Prostate gland (tissue), 2 donors: ENCODE measurements around the gene CYTIP. TPM values are rescaled to one million over a fixed set of nuclear protein-coding genes. Genes with fewer than 3 reads are reported as not detected.

Source experiments
- DNase-seq: peaks from one replicate; pipeline ENCODE4 v3.0.0-alpha.2; 2019; ENCODE audit warnings: low spot score
- H3K27ac ChIP-seq, 2 donors: fragments of 200-600 bp; sonication (generic); 2 replicates each; pipeline ENCODE4 v1.5.1; 2017 to 2019
- H3K27me3 ChIP-seq: fragments of 200-600 bp; sonication (generic); replicated peaks from 2 replicates; pipeline ENCODE4 v1.5.1; 2019; ENCODE audit not compliant: insufficient read depth
- H3K36me3 ChIP-seq, 2 donors: fragments of 200-600 bp; sonication (generic); 1 replicate in 1 of 2; 2 replicates in 1 of 2; pipeline versions ENCODE4 v1.5.1 to v1.8.1; 2017 to 2019
- H3K4me1 ChIP-seq: fragments of 200-600 bp; sonication (generic); replicated peaks from 2 replicates; pipeline ENCODE4 v1.5.1; 2019
- H3K4me3 ChIP-seq, 2 donors: fragments of 200-600 bp; sonication (generic); 2 replicates each; pipeline ENCODE4 v1.5.1; 2017 to 2019
- H3K9me3 ChIP-seq: fragments of 200-600 bp; sonication (generic); 2 replicates; pipeline ENCODE4 v1.5.1; 2017
- CTCF ChIP-seq, 4 experiments: fragments of 200-600 bp in 2 of 4; fragments of 450-650 bp in 2 of 4; sonication (generic) in 2 of 4; IDR thresholded peaks; 1 replicate in 3 of 4; 2 replicates in 1 of 4; pipeline ENCODE4 v1.5.1; 2016 to 2019; ENCODE audit warnings: antibody characterized with exemption in 4 of 4, mild to moderate bottlenecking in 2 of 4, moderate library complexity in 2 of 4
- POLR2A ChIP-seq: fragments of 450-650 bp; IDR thresholded peaks from one replicate; pipeline ENCODE4 v1.6.1; 2016; ENCODE audit warnings: antibody characterized with exemption, mild to moderate bottlenecking
- POLR2AphosphoS5 ChIP-seq: sonication (generic); formaldehyde crosslinking; IDR thresholded peaks from one replicate; pipeline ENCODE4 v1.6.1; 2017; ENCODE audit warnings: antibody characterized with exemption
- WGBS: methylation state at CpG from one replicate; pipeline ENCODE4 v1.1.5; 2018; 5-methylcytosine and 5-hydroxymethylcytosine counted together
- intact Hi-C: fragments of 100-400 bp; cut with DNase I; formaldehyde crosslinking; loops from one replicate; pipeline ENCODE4 v1.14.2; 2022
- total RNA-seq, 2 donors: library from RNA; depleted of rRNA; stranded (reverse); fragments of >200 nt; gene quantifications; one replicate each; pipeline ENCODE4 v1.1.0, GENCODE V29; 2016

Gene CYTIP
- total RNA-seq, 2 donors from 2014 or later = 3.3 to 7.4 TPM

GRCh38 chr2:157393348-157393747 lies 50.5 kb downstream of the CYTIP start:
- 73% methylated on average over 3 of the region's 3 CpGs for WGBS
- no peak for DNase-seq
- H3K9me3 ChIP-seq = no peaks in the 10 kb centered on the region
- TF ChIP-seq CTCF (IDR thresholded peaks at IDR 0.05) (no peak), POLR2A (no peak), POLR2AphosphoS5 (no peak)
- H3K27me3 ChIP-seq = no peaks in the 10 kb centered on the region
- H3K4me1 ChIP-seq = no peaks in the 10 kb centered on the region
- no peak overlapping the region for H3K4me3 ChIP-seq
- no peaks in the 10 kb centered on the region for H3K36me3 ChIP-seq
- H3K27ac ChIP-seq = no peak overlapping the region
- intact Hi-C loops = no loop called here

GRCh38 chr2:157388827-157389226 lies 55.1 kb downstream of the CYTIP start:
- no peak for DNase-seq
- Histone ChIP-seq H3K4me1 (no peaks in the 10 kb centered on the region), H3K9me3 (no peaks in the 10 kb centered on the region), H3K4me3 (no peak overlapping the region), H3K27me3 (no peaks in the 10 kb centered on the region), H3K36me3 (no peaks in the 10 kb centered on the region), H3K27ac (no peak overlapping the region)
- TF ChIP-seq POLR2A (no peak), CTCF (IDR thresholded peaks at IDR 0.05) (no peak), POLR2AphosphoS5 (no peak)
- intact Hi-C loops = no loop called here
- 81% methylated on average over 2 of the region's 2 CpGs for WGBS

DNA sequence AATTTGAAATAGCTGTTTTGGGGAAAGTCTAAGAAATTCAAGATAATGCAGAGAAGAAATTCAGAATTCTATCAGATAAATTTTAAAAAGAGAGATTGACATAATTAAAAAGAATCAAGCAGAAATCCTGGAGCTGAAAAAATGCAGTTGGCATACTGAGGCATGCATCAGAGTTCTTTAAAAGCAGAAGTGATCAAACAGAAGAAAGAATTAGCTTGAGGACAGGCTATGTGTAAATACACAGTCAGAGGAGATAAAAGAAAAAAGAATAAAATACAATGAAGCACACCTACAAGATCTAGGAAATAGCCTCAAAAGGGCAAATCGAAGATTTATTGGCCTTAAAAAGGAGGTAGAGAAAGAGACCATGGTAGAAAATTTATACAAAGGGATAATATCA lies 57.1 kb downstream of the CYTIP start:
- TF ChIP-seq POLR2AphosphoS5 = no peak
- TF ChIP-seq POLR2A = no peak
- TF ChIP-seq CTCF (IDR thresholded peaks at IDR 0.05) = no peak
- no peak overlapping the region for H3K4me3 ChIP-seq
- DNase-seq = no peak
- 50% methylated on average over 1 of the region's 1 CpG for WGBS
- intact Hi-C loops = no loop called here
- H3K9me3 ChIP-seq = no peaks in the 10 kb centered on the region
- H3K27ac ChIP-seq = no peak overlapping the region
- no peaks in the 10 kb centered on the region for H3K36me3 ChIP-seq
- no peaks in the 10 kb centered on the region for H3K27me3 ChIP-seq
- no peaks in the 10 kb centered on the region for H3K4me1 ChIP-seq

GRCh38 chr2:157386247-157386646 lies 57.6 kb downstream of the CYTIP start:
- WGBS = 62% methylated on average over 1 of the region's 1 CpG
- H3K27ac ChIP-seq = no peak overlapping the region
- H3K36me3 ChIP-seq = no peaks in the 10 kb centered on the region
- no peak for DNase-seq
- H3K4me3 ChIP-seq = no peak overlapping the region
- H3K27me3 ChIP-seq = no peaks in the 10 kb centered on the region
- intact Hi-C loops = no loop called here
- TF ChIP-seq POLR2AphosphoS5 = no peak
- TF ChIP-seq POLR2A = no peak
- no peaks in the 10 kb centered on the region for H3K9me3 ChIP-seq
- H3K4me1 ChIP-seq = no peaks in the 10 kb centered on the region

DNA sequence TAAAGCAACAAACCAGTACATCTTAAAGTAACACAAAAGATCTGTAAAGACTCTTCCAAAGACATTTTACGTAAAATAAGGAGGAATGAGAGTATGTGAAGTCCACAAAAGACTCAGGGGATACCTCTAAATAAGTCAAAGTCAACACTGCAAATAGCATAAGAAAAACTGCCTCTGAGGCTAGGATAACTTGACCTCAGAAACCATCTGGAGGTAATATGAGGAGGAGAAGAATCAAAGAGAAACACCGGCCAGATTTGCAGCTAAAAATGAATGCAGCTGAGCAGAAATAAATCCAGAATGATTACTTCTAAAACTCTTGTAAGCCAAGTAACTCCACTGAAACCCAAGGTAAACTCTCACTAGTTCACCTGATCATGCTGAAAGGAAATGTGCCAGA lies 66.0 kb downstream of the CYTIP start:
- Histone ChIP-seq H3K4me3 (no peak overlapping the region), H3K27ac (no peak overlapping the region), H3K9me3 (no peaks in the 10 kb centered on the region), H3K36me3 (no peaks in the 10 kb centered on the region), H3K27me3 (no peaks in the 10 kb centered on the region), H3K4me1 (no peaks in the 10 kb centered on the region)
- TF ChIP-seq CTCF (IDR thresholded peaks at IDR 0.05) (no peak), POLR2AphosphoS5 (no peak), POLR2A (no peak)
- no peak for DNase-seq
- intact Hi-C loops = no loop called here
- 74% methylated on average over 2 of the region's 2 CpGs for WGBS
